GM06990 (cell line): ENCODE results near the gene SLC49A3.
"Not testable (repeated sequence)": the region's sequence is repeated elsewhere in the genome, so short reads cannot be mapped to it uniquely, and the experiment has no call there.

ENCODE experiments used
- DNase-seq: peaks from one replicate; pipeline ENCODE4 v3.0.0-alpha.2; 2011; ENCODE audit not compliant: insufficient read length; ENCODE audit errors: extremely low read depth
- H3K27me3 ChIP-seq: replicated peaks from 2 replicates; pipeline ENCODE4 v1.6.0; 2011; ENCODE audit warnings: low read length; ENCODE audit not compliant: control insufficient read depth, insufficient read depth
- H3K36me3 ChIP-seq: 2 replicates; pipeline ENCODE4 v1.5.1; 2011; ENCODE audit warnings: low read length; ENCODE audit not compliant: control insufficient read depth, insufficient read depth
- H3K4me3 ChIP-seq: replicated peaks from 2 replicates; pipeline ENCODE4 v1.5.1; 2011; ENCODE audit warnings: low read depth, mild to moderate bottlenecking, control low read depth, low read length
- CTCF ChIP-seq: IDR thresholded peaks from 2 replicates; pipeline ENCODE4 v1.5.1; 2011; ENCODE audit warnings: low read length, control low read depth, mild to moderate bottlenecking, inconsistent platforms; ENCODE audit not compliant: insufficient read depth, poor library complexity, severe bottlenecking

Gene SLC49A3

GRCh38 chr4:732911-733630 is 44.1 kb upstream of the SLC49A3 start:
- TF ChIP-seq CTCF: no peak
- H3K27me3 ChIP-seq: no peaks in the 10 kb centered on the region
- H3K36me3 ChIP-seq: peaks cover 31% of the 10 kb centered on the region
- H3K4me3 ChIP-seq: no peak overlapping the region
- DNase-seq: no peak

GRCh38 chr4:732486-732885 is 43.5 kb upstream of the SLC49A3 start:
- H3K36me3 ChIP-seq: peaks cover 31% of the 10 kb centered on the region
- no peaks in the 10 kb centered on the region for H3K27me3 ChIP-seq
- no peak for DNase-seq
- no peak for TF ChIP-seq CTCF
- no peak overlapping the region for H3K4me3 ChIP-seq

GRCh38 chr4:731954-732353 is 43.0 kb upstream of the SLC49A3 start:
- not testable (repeated sequence) for DNase-seq, H3K4me3 ChIP-seq
- H3K36me3 ChIP-seq: peaks cover 28% of the 10 kb centered on the region

GRCh38 chr4:730946-731904 is 42.3 kb upstream of the SLC49A3 start:
- not testable (repeated sequence) for H3K4me3 ChIP-seq, H3K27me3 ChIP-seq, DNase-seq
- peaks cover 28% of the 10 kb centered on the region for H3K36me3 ChIP-seq

More at GRCh38 chr4:731954-732353, 43.0 kb upstream of the SLC49A3 start:
- not testable (repeated sequence) for H3K27me3 ChIP-seq

GRCh38 chr4:730511-730910 is 41.6 kb upstream of the SLC49A3 start:
- no peak for DNase-seq
- no peak for TF ChIP-seq CTCF
- Histone ChIP-seq H3K27me3 (no peaks in the 10 kb centered on the region), H3K36me3 (peaks cover 26% of the 10 kb centered on the region), H3K4me3 (no peak overlapping the region)

- DNase-seq: no peak
- TF ChIP-seq CTCF: no peak
- Histone ChIP-seq H3K36me3 (peaks cover 20% of the 10 kb centered on the region), H3K4me3 (no peak overlapping the region), H3K27me3 (no peaks in the 10 kb centered on the region)
These were observed 40.7 kb upstream of the SLC49A3 start for GRCh38 chr4:729336-730315.
